DOHH2 (cell line): ENCODE data around the gene TEC.

Experiments
- H3F3A ChIP-seq: fragments of 200-600 bp; sonication (generic), shearing (Covaris generic); 2 replicates; pipeline ENCODE4 v1.6.0; 2016; ENCODE audit warnings: antibody characterized with exemption, mild to moderate bottlenecking; ENCODE audit not compliant: control insufficient read depth, insufficient read depth
- H3K27ac ChIP-seq: fragments of 200-600 bp; sonication (generic); 2 replicates; pipeline ENCODE4 v1.5.1; 2014; ENCODE audit warnings: low read depth, mild to moderate bottlenecking, low read length, moderate library complexity
- H3K27me3 ChIP-seq: fragments of 200-600 bp; sonication (generic); 2 replicates; pipeline ENCODE4 v1.6.1; 2014; ENCODE audit warnings: mild to moderate bottlenecking, low read length, mixed read lengths; ENCODE audit not compliant: control insufficient read depth
- H3K36me3 ChIP-seq: fragments of 200-600 bp; sonication (generic); 2 replicates; pipeline ENCODE4 v1.6.1; 2014; ENCODE audit warnings: mild to moderate bottlenecking, low read length, moderate library complexity, mixed read lengths; ENCODE audit not compliant: control insufficient read depth
- H3K4me1 ChIP-seq: fragments of 200-600 bp; sonication (generic); 2 replicates; pipeline ENCODE4 v1.6.1; 2014; ENCODE audit warnings: mild to moderate bottlenecking, low read length, mixed read lengths; ENCODE audit not compliant: control insufficient read depth
- H3K4me2 ChIP-seq: fragments of 200-600 bp; sonication (generic); 2 replicates; pipeline ENCODE4 v1.6.0; 2014; ENCODE audit warnings: mild to moderate bottlenecking, low read length, moderate library complexity
- H3K4me3 ChIP-seq: fragments of 200-600 bp; sonication (generic); 2 replicates; pipeline ENCODE4 v1.5.1; 2014; ENCODE audit warnings: mild to moderate bottlenecking, low read length, mixed read lengths
- H3K79me2 ChIP-seq: fragments of 200-600 bp; sonication (generic); 2 replicates; pipeline ENCODE4 v1.6.1; 2014; ENCODE audit warnings: mild to moderate bottlenecking, low read length, mixed read lengths; ENCODE audit not compliant: control insufficient read depth
- H3K9me2 ChIP-seq: fragments of 200-600 bp; sonication (generic); replicated peaks from 2 replicates; pipeline ENCODE4 v1.6.1; 2014; ENCODE audit warnings: mild to moderate bottlenecking, low read length, mixed read lengths; ENCODE audit not compliant: control insufficient read depth
- H3K9me3 ChIP-seq: fragments of 200-600 bp; sonication (generic); 2 replicates; pipeline ENCODE4 v1.6.1; 2014; ENCODE audit warnings: antibody characterized with exemption, low read length, mixed read lengths; ENCODE audit not compliant: control insufficient read depth, insufficient read depth
- H4K20me1 ChIP-seq: fragments of 200-600 bp; sonication (generic); 2 replicates; pipeline ENCODE4 v1.6.0; 2014; ENCODE audit warnings: low read depth, mild to moderate bottlenecking, antibody characterized with exemption, low read length, moderate library complexity; ENCODE audit not compliant: control insufficient read depth, insufficient read depth
- EZH2phosphoT487 ChIP-seq: fragments of 200-600 bp; sonication (generic); IDR thresholded peaks from 2 replicates; pipeline ENCODE4 v1.6.1; 2017; ENCODE audit warnings: borderline replicate concordance, mild to moderate bottlenecking, antibody characterized with exemption, low read length, moderate library complexity, mixed read lengths
- TF ChIP-seq, protein P1 (sequence below): fragments of 200-600 bp; sonication (generic); IDR thresholded peaks from one replicate; pipeline ENCODE4 v1.5.1; 2014; ENCODE audit warnings: antibody characterized with exemption, mild to moderate bottlenecking, low read depth, low read length; ENCODE audit not compliant: poor library complexity, severe bottlenecking

Gene TEC

GRCh38 chr4:48191758-48192157 is 77.9 kb downstream of the TEC start:
- no peaks in the 10 kb centered on the region for H3K9me2 ChIP-seq

DNA sequence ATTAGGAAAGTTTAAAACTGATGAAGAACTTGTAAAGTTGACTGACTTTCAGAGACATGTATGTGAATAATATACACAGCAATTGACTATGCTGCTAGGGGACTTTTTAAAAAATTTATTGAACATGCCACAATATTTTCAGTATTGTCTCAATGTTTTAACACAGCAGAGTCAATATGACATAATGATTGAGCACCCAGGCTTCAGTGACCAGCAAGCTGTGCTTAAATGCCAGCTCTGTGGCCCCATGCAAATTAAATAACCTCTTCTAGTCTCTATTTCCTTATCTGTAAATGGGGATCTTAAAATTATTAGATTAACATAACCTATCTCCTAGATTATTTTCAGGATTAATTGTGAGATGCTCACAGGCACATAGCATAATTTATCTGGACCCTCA is 78.8 kb downstream of the TEC start:
- H3K9me2 ChIP-seq: no peaks in the 10 kb centered on the region
- H3K27me3 ChIP-seq: no peaks in the 10 kb centered on the region
- H3K4me1 ChIP-seq: peaks cover 67% of the 10 kb centered on the region
- no peaks in the 10 kb centered on the region for H4K20me1 ChIP-seq
- H3K27ac ChIP-seq: peak overlapping the region; percentile 29
- peaks cover 11% of the 10 kb centered on the region for H3K36me3 ChIP-seq
- H3F3A ChIP-seq: peaks cover 4% of the 10 kb centered on the region; the same call in 1 of the 2 replicates
- H3K9me3 ChIP-seq: no peaks in the 10 kb centered on the region
- peak overlapping the region; percentile 84 for H3K4me2 ChIP-seq
- H3K79me2 ChIP-seq: peaks cover 80% of the 10 kb centered on the region
- TF ChIP-seq EZH2phosphoT487: no peak
- TF ChIP-seq, protein P1, sequence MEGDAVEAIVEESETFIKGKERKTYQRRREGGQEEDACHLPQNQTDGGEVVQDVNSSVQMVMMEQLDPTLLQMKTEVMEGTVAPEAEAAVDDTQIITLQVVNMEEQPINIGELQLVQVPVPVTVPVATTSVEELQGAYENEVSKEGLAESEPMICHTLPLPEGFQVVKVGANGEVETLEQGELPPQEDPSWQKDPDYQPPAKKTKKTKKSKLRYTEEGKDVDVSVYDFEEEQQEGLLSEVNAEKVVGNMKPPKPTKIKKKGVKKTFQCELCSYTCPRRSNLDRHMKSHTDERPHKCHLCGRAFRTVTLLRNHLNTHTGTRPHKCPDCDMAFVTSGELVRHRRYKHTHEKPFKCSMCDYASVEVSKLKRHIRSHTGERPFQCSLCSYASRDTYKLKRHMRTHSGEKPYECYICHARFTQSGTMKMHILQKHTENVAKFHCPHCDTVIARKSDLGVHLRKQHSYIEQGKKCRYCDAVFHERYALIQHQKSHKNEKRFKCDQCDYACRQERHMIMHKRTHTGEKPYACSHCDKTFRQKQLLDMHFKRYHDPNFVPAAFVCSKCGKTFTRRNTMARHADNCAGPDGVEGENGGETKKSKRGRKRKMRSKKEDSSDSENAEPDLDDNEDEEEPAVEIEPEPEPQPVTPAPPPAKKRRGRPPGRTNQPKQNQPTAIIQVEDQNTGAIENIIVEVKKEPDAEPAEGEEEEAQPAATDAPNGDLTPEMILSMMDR: no peak
- peak overlapping the region; percentile 38 for H3K4me3 ChIP-seq

More at GRCh38 chr4:48191758-48192157, 77.9 kb downstream of the TEC start:
- H4K20me1 ChIP-seq: no peaks in the 10 kb centered on the region
- peaks cover 11% of the 10 kb centered on the region for H3K36me3 ChIP-seq
- H3K27me3 ChIP-seq: no peaks in the 10 kb centered on the region
- no peaks in the 10 kb centered on the region for H3K9me3 ChIP-seq
- peak overlapping the region; percentile 84 for H3K4me2 ChIP-seq
- peaks cover 11% of the 10 kb centered on the region for H3F3A ChIP-seq
- peaks cover 88% of the 10 kb centered on the region for H3K79me2 ChIP-seq
- peak overlapping the region; percentile 0; the same call in 1 of the 2 replicates for H3K4me3 ChIP-seq
- peaks cover 76% of the 10 kb centered on the region for H3K4me1 ChIP-seq
- H3K27ac ChIP-seq: peak overlapping the region; percentile 29
- TF ChIP-seq, protein P1: no peak
- no peak for TF ChIP-seq EZH2phosphoT487

GRCh38 chr4:48189731-48190130 is 79.9 kb downstream of the TEC start:
- no peaks in the 10 kb centered on the region for H3K9me3 ChIP-seq
- H3K27ac ChIP-seq: no peak overlapping the region
- no peak overlapping the region for H3K4me3 ChIP-seq
- H3K79me2 ChIP-seq: peaks cover 75% of the 10 kb centered on the region
- H4K20me1 ChIP-seq: no peaks in the 10 kb centered on the region
- peaks cover 56% of the 10 kb centered on the region for H3K4me1 ChIP-seq
- H3K36me3 ChIP-seq: peaks cover 11% of the 10 kb centered on the region
- peak overlapping the region; percentile 84; the same call in 1 of the 2 replicates for H3K4me2 ChIP-seq
- TF ChIP-seq EZH2phosphoT487: no peak
- TF ChIP-seq, protein P1: no peak
- peaks cover 6% of the 10 kb centered on the region; the same call in 1 of the 2 replicates for H3F3A ChIP-seq
- no peaks in the 10 kb centered on the region for H3K9me2 ChIP-seq
- no peaks in the 10 kb centered on the region for H3K27me3 ChIP-seq
